NCI-H226 (cell line): ENCODE data around the gene BGN.

Experiments
- DNase-seq: peaks from one replicate; pipeline ENCODE4 v3.0.0-alpha.2; 2015

The BGN gene

GRCh38 chrX:153462291-153462690, 32.5 kb upstream of the BGN start:
- no peak for DNase-seq

- no peak for DNase-seq
These were observed 31.7 kb upstream of the BGN start for GRCh38 chrX:153463031-153463430.

- no peak for DNase-seq
These were observed 31.2 kb upstream of the BGN start for GRCh38 chrX:153463556-153463955.

- DNase-seq = no peak
These were observed 30.7 kb upstream of the BGN start for GRCh38 chrX:153464116-153464515.

GRCh38 chrX:153465691-153466380, 28.9 kb upstream of the BGN start:
- DNase-seq = no peak

- DNase-seq = no peak
These were observed 26.7 kb upstream of the BGN start for GRCh38 chrX:153468008-153468580.

- DNase-seq = no peak
These were observed 24.9 kb upstream of the BGN start for GRCh38 chrX:153469811-153470410.

- peak; percentile 66 for DNase-seq
These were observed 24.1 kb upstream of the BGN start, which contains the start of gene HAUS7 for GRCh38 chrX:153470411-153471363. Gene HAUS7, minus strand, starts transcription at chrX:153470576. Its CDS starts 19 bp downstream, at chrX:153470557.

GRCh38 chrX:153471663-153472280, 23.0 kb upstream of the BGN start:
- no peak for DNase-seq

GRCh38 chrX:153473126-153473525, 21.7 kb upstream of the BGN start:
- DNase-seq = no peak

GRCh38 chrX:153474266-153474665, 20.5 kb upstream of the BGN start:
- no peak for DNase-seq

GRCh38 chrX:153474718-153475117, 20.1 kb upstream of the BGN start:
- DNase-seq = no peak

- no peak for DNase-seq
These were observed 19.5 kb upstream of the BGN start for GRCh38 chrX:153475271-153475670.

GRCh38 chrX:153475751-153476281, 19.0 kb upstream of the BGN start:
- DNase-seq = no peak

GRCh38 chrX:153476666-153477363, 18.0 kb upstream of the BGN start:
- DNase-seq = no peak

- no peak for DNase-seq
These were observed 17.4 kb upstream of the BGN start for GRCh38 chrX:153477364-153477857.

- DNase-seq = no peak
These were observed 16.9 kb upstream of the BGN start for GRCh38 chrX:153477901-153478300.

GRCh38 chrX:153478746-153479145, 16.0 kb upstream of the BGN start:
- DNase-seq = no peak

GRCh38 chrX:153481043-153481442, 13.7 kb upstream of the BGN start:
- no peak for DNase-seq

GRCh38 chrX:153482376-153483015, 12.3 kb upstream of the BGN start:
- DNase-seq = no peak
